DMS153 treated with DMSO at 0.1 percent for 48 hours (cell line): ENCODE measurements around the gene PEAK3.

ENCODE experiments used
- DNase-seq: peaks from one replicate; lab custom pipeline; 2025; ENCODE audit not compliant: unreplicated experiment; lab: John Stamatoyannopoulos, UW

PEAK3 gene

DNA sequence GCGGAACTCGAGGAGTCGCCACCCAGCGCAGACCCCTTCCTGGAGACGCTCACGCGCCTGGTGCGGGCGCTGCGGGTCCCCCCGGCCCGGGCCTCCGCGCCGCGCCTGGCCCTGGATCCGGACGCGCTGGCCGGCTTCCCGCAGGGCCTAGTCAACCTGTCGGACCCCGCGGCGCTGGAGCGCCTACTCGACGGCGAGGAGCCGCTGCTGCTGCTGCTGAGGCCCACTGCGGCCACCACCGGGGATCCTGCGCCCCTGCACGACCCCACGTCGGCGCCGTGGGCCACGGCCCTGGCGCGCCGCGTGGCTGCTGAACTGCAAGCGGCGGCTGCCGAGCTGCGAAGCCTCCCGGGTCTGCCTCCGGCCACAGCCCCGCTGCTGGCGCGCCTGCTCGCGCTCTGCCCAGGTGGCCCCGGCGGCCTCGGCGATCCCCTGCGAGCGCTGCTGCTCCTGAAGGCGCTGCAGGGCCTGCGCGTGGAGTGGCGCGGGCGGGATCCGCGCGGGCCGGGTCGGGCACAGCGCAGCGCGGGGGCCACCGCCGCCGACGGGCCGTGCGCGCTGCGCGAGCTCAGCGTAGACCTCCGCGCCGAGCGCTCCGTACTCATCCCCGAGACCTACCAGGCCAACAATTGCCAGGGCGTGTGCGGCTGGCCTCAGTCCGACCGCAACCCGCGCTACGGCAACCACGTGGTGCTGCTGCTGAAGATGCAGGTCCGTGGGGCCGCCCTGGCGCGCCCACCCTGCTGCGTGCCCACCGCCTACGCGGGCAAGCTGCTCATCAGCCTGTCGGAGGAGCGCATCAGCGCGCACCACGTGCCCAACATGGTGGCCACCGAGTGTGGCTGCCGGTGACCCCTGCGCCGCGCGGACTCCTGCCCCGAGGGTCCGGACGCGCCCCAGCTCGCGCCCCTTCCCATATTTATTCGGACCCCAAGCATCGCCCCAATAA, 30.6 kb downstream of the PEAK3 start:
- DNase-seq = no peak

DNA sequence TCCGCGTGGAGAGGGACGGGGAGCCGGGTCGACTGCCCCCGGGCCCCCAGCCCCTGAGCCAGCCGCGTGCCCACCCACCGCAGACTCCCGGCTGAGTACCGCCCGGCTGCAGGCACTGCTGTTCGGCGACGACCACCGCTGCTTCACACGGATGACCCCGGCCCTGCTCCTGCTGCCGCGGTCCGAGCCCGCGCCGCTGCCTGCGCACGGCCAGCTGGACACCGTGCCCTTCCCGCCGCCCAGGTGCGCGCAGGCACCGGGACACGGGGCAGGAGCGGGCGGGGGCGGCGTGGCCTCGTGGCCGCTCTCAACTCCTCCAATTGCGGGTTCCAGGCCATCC, 31.2 kb downstream of the PEAK3 start:
- no peak for DNase-seq

DNA sequence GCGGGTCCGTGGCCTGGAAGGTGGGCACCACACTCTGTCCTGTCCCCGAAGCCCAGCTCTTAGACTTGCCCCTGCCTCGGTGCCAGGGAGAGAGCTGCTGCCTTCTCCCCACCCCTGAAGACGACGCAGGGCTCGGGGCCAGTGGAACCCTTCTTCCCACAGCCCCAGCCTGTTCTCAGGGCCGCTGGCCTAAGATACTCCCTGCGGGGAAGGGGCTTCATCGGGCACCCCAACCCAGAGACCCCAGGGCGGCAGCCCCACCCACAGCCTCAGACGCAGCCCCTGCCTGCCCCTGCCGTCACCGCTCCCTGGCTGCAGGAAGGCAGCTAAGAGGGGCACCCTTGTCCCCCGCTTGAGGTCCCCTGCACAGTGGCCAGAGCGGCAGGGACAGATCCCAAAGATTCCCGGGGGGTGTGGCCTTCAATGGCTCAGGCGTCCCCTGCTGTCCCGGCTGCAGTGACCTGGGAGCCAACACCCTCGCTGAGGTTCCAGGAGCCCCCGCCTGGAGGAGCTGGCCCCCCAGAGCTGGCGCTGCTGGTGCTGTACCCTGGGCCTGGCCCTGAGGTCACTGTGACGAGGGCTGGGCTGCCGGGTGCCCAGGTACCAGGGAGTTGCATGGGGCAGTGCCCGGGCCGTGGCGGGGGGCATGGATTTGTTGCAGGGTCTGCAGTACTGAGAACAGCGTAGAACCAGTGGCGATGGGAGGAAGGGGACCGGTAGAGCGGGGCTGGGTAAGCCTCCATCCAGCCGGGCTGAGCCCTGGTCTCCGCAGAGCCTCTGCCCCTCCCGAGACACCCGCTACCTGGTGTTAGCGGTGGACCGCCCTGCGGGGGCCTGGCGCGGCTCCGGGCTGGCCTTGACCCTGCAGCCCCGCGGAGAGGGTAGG, 31.9 kb downstream of the PEAK3 start:
- no peak for DNase-seq

DNA sequence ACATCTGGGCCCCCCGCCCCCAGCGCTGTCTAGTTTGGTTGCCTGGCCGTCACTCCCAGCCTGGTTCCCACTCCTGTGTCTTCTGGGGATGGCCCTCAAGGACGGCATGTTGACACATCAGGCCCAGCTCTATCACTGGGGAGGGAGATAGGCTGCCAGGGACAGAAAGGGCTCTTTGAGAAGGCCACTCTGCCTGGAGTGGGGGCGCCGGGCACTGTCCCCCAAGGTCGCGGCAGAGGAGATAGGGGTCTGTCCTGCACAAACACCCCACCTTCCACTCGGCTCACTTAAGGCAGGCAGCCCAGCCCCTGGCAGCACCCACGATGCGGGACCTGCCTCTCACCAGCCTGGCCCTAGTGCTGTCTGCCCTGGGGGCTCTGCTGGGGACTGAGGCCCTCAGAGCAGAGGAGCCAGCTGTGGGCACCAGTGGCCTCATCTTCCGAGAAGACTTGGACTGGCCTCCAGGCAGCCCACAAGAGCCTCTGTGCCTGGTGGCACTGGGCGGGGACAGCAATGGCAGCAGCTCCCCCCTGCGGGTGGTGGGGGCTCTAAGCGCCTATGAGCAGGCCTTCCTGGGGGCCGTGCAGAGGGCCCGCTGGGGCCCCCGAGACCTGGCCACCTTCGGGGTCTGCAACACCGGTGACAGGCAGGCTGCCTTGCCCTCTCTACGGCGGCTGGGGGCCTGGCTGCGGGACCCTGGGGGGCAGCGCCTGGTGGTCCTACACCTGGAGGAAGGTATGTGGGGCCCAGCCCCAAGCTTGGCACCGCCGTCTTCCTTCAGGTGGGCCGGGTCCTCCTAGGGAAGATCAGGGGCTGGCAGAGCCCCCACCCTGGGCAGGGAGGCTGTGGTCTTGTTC, 32.7 kb downstream of the PEAK3 start, which contains the start of gene AMH:
AMH (plus strand) TSS at position 314 of the 857 bp plus-strand sequence; CDS start at position 324, 10 bp downstream.
- DNase-seq = no peak

DNA sequence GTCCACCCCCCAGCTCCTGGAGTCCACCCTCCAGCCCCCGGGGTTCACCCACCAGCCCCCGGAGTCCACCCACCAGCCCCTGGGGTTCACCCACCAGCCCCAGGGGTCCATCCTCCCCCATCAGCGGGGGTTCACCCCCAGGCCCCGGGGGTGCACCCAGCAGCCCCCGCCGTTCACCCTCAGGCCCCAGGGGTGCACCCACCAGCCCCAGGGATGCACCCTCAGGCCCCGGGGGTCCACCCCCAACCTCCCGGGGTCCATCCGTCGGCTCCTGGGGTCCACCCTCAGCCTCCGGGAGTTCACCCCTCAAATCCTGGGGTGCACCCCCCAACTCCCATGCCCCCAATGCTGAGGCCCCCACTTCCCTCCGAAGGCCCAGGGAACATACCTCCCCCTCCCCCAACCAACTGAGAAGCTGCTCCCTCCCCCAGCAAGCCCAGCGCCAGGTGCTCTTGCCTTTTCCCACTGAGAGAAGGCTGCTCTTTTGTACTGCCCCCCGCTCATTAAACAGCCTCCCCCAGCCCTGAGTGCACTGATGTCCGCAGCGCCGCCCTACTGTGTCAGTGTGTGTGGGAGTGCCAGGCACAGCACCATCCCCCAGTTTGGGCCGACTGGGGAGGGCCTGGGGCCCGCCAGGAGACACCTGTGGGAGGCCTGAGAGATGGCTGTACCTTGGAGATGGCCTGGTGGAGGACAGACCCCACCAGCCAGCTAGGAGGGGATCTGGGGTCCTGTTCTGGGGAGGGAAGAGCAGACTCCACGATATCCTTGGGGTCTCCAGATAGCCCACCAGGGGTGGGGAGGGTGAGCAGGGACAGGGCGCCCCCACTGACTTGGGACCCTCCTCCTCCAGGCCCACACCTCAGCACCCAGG, 33.6 kb downstream of the PEAK3 start:
- no peak for DNase-seq

DNA sequence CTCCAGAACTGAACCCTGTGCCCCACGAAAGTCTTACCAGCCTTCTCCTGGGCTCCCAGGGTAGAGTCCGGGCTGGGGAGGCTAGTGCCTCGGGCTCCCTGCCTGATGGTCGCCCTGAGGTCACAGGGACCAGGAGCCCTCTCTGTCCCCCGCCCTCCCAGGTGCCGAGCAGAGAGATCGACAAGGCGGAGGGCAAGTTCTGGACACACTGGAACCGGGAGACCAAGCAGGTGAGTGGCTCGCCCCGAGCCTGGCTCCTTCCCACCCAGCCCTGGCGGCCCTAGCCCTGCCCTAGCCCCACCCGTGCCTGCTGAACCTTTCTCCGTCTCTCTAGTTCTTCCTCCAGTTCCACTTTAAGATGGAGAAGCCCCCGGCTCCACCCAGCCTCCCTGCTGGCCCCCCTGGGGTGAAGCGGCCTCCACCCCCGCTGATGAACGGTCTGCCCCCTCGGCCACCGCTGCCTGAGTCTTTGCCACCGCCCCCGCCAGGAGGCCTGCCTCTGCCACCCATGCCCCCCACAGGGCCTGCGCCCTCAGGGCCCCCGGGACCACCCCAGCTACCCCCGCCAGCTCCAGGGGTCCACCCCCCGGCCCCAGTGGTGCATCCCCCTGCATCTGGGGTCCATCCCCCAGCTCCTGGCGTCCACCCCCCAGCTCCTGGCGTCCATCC, 34.4 kb downstream of the PEAK3 start:
- no peak for DNase-seq

DNA sequence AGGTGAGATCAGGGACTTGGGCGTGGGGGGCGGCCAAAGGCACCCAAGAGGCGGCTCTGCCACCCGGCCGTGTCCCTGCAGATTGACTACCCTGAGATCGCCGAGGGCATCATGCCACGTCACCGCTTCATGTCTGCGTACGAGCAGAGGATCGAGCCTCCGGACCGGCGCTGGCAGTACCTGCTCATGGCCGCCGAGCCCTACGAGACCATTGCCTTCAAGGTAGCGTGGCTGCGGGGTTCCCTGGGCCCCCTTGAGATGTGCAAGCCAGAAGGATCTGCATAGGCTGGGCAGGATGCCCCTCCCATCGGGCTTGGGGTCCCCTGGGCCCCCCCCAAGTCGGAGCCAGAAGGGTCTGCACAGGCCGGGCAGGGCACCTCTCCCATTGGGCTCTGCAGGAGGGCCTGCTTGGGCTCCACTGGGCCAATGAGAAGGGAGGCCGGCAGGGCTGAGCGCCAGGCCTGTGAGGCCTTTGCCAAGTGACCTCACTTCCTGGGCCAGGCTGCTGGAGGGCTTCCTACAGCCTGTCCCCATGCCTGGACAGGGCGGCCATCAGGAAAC, 35.1 kb downstream of the PEAK3 start:
- DNase-seq = no peak

DNA sequence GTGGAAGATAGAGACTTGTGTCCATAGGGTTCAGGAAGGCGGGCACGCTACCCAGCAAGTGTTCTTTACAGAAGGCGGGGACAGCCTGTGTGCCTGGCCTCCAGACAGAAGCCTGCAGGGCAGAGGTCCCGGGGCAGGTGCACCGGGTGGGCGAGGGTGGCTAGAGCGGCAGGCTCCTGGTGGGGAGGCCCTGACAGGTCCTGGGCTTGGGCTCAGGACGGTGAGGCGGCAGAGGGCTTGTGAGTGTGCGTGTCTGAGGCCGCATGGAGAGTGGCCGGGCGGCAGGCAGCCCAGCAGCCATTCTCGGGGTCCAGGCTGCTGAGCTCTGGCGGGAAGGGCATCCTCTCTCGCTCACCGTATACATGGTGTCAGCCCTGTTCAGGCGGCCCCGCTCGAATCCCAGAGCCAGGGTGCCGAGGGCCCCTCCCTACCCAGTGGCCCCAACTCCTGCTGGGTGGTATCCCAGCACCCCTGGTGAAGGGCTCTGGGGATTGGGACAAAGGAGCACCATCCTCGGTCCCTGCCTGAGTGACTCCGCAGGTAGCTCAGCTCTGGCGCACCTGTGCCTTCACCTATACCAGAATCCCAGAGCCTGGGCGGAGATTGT, 35.9 kb downstream of the PEAK3 start:
- no peak for DNase-seq

DNA sequence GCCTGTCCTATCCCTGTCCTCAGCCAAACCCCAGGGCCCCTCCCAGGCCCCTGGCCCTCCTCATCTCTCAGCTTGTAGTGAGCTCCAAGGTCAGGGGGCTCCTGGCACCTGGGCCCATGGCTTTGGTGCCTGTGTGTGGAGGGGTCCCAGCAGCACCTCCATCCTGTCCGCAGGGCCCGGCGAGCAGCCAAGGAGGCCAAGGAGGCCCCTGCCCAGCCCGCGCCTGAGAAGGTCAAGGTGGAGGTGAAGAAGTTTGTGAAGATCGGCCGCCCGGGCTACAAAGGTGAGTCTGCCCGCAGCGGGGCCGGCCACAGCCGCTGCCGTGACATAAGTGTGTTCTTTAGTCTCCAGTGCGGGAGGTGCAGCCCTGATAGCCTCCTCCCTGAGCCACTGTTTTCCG, 36.7 kb downstream of the PEAK3 start:
- no peak for DNase-seq

DNA sequence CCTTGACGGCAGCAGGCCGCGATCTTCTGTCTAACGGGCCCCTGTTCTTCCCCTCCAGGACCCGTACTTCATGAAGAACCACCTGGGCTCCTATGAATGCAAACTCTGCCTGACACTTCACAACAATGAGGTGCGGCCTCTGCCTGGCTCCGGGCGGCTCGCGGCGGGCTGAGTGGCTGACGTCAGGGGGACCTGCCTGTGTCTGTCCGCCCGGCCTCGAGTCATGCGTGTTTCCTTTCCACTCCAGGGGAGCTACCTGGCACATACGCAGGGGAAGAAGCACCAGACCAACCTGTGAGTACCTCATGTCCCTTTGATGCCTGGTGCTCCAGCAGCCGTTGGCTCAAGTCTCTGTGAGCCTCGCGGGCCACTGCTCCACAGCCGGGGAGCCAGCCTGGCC, 37.5 kb downstream of the PEAK3 start:
- no peak for DNase-seq

DNA sequence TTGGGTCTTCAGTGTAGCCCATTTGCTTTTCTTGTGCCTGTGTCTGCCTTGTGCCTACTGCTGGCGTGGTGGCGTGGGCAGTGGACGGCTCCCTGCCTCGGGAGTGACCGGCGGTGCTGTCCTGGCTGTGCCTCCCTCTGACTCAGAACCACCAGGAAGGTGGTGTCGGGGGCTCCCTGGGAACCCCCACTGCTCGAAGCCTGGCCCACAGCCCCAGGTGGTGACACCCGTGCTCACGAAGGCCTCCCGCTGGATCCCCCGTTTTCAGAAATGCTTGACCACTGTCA, 37.9 kb downstream of the PEAK3 start:
- no peak for DNase-seq

DNA sequence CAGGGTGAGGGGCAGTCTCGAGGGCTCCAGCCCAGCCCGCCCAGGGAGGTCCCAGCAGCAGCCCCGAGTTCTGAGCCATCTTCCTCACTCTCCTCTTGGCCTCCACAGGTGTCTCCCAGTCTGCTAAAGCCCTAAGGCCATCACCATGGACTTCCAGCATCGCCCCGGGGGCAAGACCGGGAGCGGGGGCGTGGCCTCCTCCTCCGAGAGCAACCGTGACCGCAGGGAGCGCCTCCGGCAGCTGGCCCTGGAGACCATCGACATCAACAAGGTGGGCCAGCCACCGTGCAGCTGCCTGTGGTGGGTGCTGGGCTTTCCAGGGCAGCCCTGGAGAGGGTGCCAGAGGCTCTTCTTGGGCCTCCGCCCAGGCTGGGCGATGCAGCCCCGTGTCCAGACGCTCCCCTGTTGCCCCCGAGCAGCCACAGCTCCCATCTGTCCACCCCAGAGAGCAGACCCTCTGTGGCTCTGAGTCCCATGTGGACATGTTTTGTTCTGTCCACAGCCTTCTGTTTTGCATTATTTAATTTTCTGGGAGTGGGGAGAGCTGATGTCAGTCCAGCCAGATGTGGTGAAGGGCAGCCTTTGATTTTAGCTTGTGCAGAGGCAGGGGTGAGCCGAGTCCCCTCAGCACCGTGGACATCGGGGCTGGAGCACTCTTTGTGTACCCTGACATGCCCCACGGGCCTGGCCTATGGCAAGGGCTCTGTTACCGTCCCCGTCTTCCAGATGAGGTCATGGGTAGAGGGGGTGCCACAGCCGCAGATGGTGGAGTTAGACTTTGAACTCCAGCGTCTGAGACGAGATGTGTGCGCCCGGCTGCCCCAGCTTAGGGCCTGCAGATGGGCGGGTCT, 38.5 kb downstream of the PEAK3 start:
- DNase-seq = no peak

DNA sequence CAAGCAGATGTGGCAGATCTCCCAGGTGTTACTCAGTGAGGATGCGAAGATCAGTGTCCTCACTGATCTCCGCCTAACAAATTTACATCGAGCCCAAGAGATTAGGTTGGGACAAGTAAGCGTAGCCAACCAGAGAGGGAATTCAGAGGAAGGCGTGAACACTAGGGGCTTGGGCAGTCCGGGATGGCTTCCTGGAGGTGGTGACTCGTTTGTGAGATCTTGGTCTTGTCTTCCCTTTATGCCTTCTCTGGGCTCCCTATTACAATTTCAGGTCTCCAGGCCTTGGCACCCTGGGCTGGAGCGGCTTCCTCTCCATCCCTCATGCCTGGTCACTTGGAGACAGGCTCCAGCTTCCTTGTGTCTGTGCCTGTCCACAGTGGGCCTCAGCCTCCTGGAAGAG, 39.2 kb downstream of the PEAK3 start:
- DNase-seq = no peak

DNA sequence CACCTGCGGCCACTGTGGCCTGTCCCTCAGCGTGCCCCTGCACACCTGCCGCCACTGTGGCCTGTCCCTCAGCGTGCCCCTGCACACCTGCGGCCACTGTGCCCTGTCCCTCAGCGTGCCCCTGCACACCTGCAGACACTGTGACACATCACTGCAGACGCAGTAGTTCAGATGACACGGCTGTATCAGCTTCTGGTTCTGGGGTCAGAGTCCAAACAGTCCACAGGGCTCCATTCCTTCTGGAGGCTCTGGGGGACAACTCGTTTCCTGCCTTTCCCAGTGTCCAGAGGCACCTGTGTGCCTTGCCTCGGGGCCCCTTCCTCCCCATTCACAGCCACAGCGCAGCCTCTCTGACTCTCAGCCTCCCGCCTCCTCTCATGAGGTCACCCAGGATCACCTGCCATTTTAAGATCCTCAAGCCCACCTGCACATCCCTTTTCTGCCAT, 39.9 kb downstream of the PEAK3 start:
- no peak for DNase-seq

DNA sequence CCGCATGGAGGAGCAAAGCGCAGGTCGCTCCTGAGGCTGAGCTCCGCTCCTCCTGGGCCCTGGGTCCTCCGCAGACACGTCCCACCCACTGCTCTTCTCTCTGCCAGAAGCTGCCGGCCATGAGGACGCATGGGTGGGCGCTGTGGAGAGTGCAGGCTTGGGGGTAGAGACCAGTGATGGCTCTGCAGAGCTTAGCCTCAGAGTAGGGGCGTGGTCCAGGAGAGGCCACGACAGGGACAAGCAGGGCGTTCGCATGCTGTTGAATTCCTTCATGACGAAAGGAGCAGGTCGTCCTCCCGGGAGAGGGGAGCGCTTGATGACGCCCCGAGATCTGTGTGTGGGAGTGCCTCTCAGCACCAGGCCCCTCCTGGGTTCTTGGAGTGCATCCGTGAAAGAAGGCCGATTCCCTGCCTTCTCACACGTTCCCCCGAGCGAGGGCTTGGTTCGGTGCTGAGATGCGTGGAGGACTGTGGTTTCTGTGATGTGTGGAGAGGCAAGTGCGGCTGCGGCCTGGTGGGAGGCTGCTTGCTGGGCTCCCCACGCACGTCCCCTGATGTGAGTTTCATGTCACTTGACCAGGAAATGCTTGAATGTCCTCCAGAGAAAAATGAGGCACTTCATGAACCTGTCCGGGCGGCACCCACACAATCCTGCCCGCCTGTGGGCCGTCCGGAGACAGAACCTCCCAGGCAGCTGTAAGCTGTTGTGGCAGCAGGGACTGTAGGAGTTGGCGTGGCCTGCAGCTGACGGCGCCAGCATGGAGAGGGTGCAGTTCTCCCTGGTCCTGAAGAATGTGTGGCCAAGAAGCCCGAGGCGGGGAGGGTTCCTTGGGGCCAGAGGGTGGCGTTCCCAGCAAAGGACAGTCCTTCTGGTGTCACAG, 40.9 kb downstream of the PEAK3 start:
- no peak for DNase-seq

DNA sequence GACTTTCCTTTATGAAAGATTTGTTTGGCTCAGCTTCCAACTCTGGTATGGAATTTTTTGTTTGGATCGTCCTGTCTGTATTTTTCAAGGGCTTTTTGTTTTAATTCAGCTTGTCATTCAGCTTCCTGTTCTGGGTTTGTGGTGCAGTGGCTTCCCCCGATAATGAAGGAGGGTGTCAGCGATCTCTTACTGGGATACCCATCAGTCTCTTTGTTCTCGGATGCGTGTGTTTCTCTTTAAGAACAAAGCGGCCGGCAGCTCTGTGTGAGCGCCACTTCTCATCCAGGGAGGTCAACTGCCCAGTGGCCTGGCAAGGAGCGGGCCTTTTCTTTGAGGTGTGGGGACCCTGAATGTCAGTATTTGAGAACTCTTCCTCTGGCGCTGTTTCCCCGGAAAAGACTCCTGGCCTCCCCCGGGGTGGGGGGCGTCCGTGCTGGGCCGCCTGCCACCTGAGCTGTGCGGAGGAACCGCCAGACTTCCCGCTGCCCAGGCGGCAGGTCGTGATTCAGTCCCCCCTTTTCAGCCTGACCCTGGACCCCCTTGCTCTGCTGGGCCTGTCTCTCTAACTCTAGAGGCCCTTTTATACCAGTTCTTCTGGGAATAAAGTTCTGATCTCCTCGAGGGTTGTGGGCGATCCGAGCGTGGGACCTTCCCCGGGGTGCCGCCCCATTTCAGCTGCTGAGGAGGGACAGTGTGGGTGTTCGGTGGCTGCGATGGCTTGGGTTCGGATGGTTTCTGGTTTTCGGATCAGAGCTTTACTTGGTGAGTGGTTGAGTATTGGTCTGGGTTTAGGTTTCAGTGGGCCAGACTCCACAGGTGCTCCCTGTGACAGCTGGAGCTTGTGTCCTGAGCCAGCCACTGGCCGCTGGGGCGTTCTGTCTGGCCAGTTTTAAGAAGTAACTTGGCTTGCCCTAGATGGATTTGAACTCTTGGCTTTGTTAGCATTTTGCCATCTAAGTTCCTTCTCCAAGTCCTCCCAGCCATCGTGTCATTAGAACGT, 41.9 kb downstream of the PEAK3 start:
- DNase-seq = no peak
